CD1c-positive myeloid dendritic cell (primary cell): ENCODE results near the gene SSBP1.
"Not testable (repeated sequence)": the region's sequence is repeated elsewhere in the genome, so short reads cannot be mapped to it uniquely, and the experiment has no call there.

Experiments
- DNase-seq: peaks from one replicate; pipeline ENCODE4 v3.0.0-alpha.2; 2016; ENCODE audit errors: extremely low spot score

SSBP1 gene, protein sequence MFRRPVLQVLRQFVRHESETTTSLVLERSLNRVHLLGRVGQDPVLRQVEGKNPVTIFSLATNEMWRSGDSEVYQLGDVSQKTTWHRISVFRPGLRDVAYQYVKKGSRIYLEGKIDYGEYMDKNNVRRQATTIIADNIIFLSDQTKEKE

DNA sequence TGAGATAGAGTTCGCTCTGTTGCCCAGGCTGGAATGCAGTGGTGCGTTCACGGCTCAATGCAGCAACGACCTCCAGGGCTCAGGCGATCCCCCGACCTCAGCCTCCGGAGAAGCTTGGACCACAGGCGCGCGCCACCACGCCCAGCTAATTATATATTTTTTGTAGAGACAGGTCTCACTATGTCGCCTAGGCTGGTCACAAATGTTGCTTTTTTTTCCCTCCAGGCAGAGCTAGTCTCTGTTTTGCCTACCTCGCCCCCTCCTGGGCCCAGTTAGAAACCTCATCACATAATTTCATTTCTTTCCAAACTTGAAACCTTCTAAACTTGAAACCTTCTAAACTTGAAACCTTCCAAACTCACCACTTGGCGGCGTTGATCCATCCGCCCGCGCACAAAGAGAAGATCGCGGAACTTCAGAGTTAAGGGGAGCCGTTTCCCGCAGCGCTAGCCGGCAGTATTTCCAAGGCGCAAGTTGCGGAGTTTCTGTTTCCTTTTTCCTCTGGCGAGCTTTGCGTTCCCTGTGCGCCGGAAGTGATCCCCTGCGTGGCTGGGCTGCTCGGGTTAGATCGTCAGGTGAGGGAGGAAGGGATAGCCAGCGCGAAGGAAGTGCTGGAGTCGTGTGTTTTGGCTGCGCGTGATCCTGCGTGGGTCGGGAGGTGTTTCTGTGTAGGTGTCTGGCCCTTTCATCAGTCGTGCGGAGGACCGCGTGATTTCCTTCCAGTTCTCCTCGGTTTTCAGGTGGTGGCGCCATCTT is at the start of gene SSBP1:
TSS of gene SSBP1 (plus strand) at position 523 of the 756 bp plus-strand sequence. CDS start 809 bp downstream, outside the sequence.
- peak; percentile 98 for DNase-seq

DNA sequence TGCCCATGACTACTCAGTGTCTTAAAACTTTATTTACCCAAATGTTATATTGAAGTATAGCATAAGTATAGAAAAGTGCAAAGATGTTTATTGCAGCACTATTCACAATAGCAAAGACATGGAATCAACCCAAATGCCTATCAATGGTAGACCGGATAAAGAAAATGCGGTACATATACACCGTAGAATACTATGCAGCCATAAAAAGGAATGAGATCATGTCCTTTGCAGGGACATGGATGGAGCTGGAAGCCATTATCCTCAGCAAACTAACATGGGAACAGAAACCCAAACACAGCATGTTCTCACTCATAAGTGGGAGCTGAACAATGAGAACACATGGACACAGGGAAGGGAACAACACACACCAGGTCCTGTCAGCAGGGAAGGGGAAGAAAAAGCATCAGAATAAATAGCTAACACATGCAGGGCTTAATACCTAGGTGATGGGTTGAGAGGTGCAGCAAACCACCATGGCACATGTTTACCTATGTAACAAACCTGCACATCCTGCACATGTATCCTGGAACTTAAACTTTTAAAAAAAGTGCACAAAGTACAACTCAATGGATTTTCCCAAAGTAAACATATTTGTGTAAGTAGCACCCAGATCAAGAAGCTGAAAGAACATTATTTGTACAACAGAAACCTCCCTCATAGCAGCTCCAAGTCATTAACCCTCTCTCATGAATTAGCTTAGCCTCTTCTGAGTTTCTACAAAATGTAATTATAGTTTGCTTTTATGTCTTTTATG is 48.9 kb upstream of the SSBP1 start:
- DNase-seq, result not testable (repeated sequence)

DNA sequence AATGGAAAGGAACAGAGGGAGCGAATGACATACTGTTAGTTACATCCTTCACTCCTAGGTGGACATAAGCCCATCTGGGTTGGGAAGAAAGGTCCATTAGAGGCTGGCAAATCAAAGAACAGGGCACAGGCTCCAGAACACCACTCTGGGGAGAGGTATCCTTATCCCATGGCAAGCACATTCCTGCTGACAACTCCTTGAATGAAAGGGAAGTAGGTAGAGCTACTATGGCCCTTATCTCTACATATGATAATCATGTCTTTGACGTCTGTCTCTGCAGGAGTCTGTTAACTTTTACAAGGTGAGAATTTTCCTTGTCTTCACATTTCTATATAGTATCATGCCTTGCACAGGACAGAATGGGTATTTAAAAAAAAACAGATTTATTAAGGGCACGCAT is 46.6 kb upstream of the SSBP1 start:
- no peak for DNase-seq

DNA sequence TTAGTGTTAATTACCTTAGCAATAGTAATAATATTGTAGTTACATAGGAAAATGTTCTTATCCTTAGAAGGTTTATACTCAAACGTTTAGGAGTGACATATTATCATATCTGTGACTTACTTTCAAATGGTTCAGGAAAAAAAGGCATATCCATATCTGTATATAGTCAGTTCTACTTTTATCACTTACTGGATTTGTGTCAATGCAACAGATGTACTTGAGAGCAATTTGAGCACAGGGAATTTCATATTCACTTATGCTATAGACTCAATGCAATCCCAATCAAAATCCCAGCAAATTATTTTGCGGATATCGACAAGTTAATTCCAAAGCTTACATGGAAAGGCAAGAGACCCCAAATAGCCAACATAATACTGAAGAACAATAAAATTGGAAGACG is 46.2 kb upstream of the SSBP1 start:
- DNase-seq, result no peak

DNA sequence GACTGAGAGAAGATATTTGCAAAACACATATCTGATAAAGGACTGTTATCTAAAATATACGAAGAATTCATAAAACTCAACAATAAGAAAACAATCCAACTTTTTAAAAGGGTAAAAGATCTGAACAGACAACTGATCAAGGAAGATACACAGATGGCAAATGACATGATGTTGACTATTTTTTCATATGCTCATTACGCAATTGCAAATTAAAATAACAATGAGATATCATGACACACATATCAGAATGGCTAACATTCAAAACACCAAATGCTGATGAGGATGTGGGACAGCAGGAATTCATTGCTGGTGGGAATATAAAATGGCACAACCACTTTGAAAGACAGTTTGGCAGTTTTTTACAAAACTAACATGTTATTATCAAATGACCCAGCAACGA is 45.1 kb upstream of the SSBP1 start:
- no peak for DNase-seq

DNA sequence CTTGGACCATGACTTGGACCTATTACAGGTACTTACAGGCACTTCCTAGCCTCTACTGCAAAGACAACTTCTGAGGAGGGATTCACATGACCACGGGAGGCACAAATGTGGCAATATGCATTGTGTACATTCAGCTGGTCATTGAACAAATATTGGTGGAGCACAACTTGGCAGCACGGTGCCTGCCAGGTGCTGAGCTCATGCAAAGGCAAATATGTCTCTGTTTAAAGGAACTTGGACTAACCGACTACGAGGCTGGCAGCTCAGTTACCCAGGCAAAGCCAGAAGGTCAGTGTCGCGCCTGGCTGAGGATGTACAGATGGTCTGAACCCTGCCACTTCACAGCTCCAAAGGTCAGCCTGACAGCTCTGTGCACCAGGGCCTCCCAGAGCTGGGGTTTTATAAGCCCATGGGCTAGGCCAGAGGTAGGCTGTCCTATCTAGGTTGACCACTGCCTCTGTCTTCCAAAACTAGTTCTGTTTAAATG is 42.3 kb upstream of the SSBP1 start:
- DNase-seq, result no peak

DNA sequence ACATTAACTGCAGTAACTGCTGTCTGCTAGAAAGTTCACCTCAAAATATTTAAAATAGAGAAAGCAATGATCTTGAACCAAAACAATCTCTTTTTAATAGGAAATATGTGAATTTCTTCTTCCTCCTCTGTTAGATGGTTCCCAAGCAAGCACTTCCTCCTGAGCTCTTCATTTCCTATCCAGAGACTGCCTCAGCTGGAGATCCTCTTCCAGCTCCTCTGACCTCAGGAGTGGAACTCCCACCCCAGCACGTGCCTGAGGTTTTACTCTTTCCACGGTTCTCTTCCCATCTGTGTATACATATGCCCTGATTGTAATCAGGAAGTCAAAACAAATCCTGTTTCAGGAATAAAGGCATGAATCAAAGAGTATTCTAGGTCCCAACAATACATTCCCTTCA is 41.8 kb upstream of the SSBP1 start:
- DNase-seq, result peak; percentile 34

DNA sequence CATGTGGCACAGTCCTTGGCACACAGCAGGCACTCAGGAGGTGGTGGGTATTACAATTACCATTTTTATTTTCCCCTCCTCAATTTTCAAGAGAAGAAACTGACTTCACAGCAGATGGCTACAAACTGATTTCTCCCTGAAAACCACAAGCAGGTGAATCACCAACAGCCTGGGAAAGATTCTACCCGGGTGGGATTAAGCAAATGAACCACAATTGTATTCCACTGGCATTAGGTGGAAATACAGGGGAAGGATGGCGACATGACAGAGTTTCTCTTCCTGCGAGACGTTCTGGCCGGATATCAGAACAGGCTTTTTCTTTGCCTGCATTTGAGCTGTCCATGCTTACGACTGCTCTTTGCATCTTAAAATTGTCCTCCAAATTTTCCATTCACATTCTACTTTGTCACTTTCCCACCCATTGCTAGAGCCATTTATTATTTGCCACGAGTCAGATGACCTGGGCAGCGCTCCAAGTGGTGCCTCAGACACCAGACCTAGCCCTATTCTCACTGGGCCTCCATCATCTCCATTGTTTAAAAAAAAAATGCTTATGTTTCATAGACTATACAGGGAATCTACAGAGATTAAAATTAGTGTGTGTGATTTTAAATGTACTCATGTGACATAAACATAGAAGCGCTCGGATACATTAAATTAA is 40.8 kb upstream of the SSBP1 start:
- DNase-seq, result no peak

DNA sequence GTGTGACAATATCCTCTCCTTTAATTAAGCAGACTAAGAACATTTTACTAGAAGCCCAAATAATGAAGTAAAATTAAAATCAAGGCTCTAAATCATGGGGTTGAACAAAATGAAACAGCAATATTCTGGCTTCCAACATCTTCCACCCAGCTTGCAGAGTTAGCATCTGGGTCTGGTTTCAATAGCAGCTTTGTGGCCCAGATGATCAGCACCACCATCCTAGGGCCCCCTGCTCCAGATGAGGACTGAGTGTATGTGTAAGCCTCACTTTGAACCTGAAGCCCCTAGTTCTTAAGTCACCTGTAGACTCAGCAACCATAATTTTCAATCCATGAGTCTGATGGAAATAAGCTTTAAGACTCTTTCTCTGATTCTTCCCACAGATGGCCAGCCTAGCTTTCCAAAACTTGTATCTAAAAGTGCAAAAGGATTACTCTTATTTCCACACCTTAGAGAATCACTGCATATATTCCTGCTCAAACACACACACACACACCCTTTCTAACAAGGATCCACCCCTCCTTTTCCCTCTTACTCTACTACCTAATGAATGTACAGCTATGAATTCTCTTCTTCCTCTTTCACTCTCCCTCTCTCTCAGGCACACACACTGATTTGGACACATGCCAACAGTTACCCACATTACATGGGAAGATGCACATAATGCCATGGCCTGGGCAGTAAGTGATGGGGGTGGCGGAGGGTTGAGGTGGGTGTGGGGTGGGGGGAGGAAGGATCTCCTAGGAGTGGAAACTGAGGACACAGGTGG is 39.7 kb upstream of the SSBP1 start:
- DNase-seq, result no peak

DNA sequence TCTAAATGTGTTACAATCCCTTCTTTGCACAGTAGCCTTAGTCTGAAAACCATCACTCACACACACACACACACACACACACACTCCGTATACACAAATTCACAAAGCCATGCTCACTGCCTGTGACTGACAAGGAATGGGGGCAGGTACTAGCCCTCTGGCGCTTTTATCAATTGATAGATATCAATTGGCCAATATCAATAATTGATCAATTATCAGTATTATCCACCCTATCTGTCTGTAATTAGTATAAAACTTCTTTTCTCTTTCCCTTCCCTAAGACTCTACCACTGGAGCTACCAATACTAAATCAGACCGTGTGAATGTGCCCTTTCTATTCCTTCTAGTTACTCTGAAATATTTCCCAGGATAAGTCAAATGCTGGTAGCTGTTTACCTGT is 38.3 kb upstream of the SSBP1 start:
- no peak for DNase-seq

DNA sequence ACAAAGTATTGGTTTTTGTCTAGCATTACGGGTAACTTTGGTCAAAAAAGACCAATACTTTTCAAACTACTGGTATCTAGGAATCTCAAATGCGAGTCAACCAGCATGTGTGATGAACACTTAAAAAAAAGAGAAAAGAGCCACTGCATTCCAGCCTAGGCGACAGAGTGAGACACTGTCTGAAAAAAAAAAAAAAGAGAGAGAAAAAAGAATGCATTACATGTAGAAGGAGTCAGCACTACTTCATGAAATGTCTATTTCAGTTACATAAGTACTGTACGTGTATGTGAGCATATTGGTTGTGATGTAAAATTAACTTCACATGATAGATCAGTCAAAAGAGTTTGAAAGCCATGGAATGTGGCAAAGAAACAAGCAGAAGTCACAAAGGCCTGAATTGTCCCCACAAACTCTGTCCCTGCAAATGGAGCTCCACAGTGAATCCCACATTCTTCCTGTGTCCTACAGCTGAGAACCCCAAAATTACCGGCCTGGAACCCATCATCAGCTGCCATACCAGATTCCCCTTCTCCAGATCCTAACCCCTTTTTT is 37.8 kb upstream of the SSBP1 start:
- DNase-seq, result no peak

DNA sequence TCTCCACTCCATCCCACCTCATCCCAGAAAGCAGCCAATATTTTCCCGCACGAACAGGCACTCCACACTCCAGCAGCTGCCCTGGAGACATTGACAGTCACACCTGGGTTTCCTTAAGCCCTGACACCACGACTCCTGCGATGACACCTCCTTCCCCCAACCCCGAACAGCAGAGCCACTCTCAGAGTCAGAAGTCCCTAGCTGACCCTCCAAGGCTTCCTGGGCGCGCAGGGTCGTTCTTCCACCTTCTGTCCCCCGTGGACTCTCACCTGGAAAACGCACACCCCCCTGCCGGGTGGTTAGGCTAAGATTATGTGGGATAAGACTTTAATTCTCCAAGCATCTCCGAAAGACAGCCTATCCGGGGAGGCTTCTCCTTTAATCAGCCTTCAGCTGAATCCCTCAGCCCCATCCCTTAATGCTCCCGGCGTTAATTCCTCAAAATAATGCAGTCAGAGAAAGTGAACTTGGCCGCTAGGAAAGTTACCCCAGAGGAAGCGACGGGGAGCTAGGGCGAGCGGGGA is 37.2 kb upstream of the SSBP1 start:
- peak; percentile 42 for DNase-seq

DNA sequence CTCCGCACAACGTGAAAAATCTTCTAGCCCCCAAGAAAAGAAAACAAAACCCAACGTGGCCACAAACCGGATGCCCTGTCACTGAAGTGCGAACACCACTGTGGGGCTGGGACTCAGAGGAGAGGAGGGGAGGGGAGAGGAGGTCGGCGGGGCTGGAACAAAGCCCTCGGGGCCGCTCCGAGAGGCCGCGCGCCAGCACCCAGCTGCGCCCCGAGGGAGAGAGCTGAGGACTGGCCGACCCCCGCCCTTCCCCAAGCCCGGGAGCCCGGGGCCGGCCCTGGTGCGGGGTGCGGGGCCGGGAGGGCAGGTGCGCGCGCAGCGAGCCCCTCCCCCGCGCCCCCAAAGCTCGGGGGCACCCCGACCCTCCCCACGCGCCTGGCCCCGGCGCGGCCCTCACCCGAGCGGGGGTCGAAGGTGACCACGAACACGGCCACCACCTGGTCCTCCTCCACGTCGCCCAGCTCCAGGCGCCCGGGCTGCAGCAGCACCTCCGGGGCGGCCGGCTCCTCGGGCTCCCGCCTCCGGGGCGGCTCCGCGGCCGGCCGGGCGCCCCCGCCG is 36.6 kb upstream of the SSBP1 start:
- DNase-seq, result peak; percentile 49

DNA sequence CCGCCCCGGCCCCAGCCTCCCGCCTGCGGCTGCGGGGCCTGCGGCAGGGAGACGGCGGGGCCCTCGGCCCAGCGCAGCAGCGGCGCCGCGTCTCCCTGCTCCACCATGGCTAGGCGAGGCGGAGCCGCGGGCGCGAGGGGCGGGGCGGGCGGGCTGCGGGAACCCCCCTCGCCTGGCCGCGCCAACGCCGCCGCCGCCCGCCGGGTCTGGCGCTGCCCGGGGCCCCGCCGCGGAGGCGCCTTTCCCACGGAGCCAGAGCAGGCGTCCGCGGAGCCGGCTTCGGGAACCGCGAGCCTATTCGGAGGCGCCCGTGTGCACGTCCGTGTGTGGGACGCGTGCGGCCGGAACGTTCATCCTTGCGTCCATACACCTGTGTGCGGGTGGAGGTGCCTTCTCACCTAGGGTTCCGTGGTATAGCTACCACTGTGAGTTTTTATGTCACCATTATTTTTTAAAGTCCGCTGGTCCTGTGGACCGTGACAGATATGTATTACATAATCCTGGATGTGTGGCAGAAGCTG is 36.1 kb upstream of the SSBP1 start, which contains the start of gene DENND11:
TSS of gene DENND11 (minus strand) at position 120 of the 521 bp plus-strand sequence. CDS start at position 107, 13 bp downstream.
- peak; percentile 70 for DNase-seq

DNA sequence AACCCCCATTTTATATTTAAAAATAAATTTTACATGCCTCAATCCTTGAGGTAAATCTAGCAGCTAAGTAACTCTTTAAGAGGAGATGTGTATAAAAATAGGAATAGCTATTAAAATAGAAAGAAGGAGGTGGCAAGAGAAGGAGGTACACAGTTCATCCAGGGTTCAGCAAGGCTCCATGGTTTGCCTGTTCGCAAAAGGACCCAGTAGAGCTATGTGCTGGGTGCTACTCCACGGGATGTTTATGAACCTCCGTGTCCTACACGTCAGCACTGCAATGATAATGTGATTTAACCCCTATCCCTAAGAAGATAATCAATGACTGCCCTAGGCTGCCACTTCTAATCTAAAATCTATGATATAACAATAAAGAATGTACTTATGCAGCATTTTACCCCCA is 35.3 kb upstream of the SSBP1 start:
- no peak for DNase-seq

DNA sequence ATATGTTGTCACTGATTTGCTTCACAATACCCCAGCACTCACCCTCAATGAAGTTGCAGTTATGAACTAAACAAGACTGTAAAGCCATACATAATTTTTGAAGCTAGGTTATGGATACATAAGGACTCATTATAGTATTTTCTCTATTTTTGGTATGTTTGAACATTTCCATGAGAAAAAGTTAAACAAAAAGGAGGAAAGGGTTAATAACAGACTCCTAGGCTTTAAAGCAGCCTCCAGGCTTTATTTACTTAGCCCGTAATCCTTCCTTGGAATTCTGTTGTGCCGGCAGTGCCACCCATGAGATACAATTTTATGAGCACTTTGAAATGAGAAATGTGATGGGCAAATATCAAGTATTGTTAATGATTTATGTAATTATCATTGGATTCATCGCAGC is 34.0 kb upstream of the SSBP1 start:
- no peak for DNase-seq

DNA sequence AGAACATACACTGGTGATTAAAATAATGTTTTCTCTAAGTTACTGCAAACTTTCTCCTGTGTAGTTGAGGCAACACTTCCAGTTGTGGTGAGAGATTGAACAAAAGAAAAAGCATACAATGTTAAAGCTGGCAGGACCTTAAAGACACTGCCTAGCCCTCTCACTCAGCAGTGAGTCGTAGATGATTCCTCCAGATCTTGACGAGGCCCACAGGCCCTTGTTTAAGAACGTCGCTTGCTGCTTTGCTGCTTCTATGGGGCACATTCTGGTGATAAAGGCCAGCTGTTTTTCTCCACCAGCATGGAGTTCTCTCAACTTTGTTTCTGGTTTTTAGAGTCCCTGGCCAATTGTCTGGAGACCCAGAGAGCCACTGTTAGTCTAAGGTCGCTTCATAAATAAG is 33.4 kb upstream of the SSBP1 start:
- DNase-seq, result no peak

DNA sequence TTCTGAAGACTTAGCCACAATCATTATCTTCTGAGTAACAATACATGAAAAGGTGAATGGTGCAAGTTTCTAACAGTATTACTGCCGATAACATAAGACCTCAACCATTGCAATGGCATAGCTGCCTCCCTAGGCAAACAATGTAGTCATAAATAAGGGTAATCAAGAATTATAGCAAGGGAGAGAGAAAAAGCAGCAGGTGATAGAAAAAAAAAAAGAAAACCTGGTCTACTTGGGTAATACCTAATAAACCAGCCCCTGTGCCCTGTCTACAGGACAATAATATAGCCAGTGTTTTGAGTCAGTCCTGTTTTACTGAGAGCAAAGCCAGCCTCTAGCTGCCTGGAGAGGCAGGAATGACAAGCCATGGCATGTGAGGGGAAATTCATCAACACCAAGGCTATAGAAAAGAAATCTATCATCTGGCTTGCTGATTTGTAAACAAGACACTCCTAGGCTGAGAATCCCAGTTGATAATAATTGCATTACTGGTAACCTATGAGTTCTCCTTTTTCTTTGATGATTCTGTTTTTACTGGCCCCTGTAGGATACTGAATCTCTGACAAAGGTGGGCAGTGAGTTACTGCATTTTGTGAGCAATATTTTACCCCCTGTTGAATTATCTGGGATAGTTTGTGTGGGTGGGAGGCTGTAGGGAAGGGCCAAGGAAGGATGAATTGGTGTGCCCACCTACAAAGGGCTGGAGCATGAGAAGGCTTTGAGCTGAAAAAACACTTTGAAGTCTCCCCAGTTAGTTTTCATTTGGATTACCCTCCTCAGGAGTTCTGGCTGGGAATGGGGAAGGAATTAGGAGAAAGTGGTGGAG is 31.7 kb upstream of the SSBP1 start:
- DNase-seq, result no peak

DNA sequence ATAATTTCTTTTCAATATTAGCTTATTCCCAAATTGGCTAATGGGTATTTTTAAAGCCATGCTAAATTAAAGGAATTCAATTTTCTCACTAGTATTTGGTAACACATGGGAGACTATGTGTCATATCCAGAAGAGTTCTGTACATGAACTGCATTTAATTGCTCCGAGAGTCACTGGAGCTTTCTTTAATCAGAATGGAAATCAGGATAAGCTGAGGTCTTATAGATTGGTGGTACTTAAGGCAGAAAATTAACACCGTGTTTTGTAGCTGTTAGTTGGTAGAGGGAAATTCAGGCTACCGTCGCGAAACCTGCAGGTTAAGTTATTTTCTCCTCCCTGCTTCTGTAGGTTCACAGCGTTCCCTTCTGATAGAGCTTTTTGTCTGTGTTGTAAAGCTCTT is 29.8 kb upstream of the SSBP1 start, which contains the start of gene WEE2:
TSS of gene WEE2 (plus strand) at position 3 of the 400 bp plus-strand sequence. CDS start 406 bp downstream, outside the sequence.
- no peak for DNase-seq
